K562 (cell line): ENCODE measurements around the gene ADAM19. TPM values are rescaled to one million over a fixed set of nuclear protein-coding genes. Genes with fewer than 3 reads are reported as not detected.

Experiments used
- ADNP ChIP-seq: fragments of 200-800 bp; sonication (Bioruptor generic); IDR thresholded peaks from 2 replicates; pipeline ENCODE4 v1.6.1; 2016; ENCODE audit warnings: missing genetic modification characterization, missing compliant biosample characterization
- E2F6 ChIP-seq, 2 experiments: IDR thresholded peaks; 2 replicates each; pipeline ENCODE4 v1.6.1; 2011; ENCODE audit warnings: borderline replicate concordance in 1 of 2, control low read depth in 1 of 2, low read depth in 1 of 2, low read length in 1 of 2, mild to moderate bottlenecking in 1 of 2, mixed read lengths in 1 of 2, moderate library complexity in 1 of 2; ENCODE audit not compliant: insufficient read depth in 1 of 2, insufficient read length in 1 of 2, poor library complexity in 1 of 2, severe bottlenecking in 1 of 2; ENCODE audit errors: extremely low read depth in 1 of 2
- FOXJ3 ChIP-seq: sonication (generic); formaldehyde crosslinking; IDR thresholded peaks from 2 replicates; pipeline ENCODE4 v1.4.0; 2020; ENCODE audit warnings: mild to moderate bottlenecking, missing genetic modification reagents
- HDAC1 ChIP-seq, 2 experiments: fragments of 450-650 bp; IDR thresholded peaks; 2 replicates each; pipeline ENCODE4 v1.6.1; 2016 to 2017; ENCODE audit warnings: inconsistent platforms in 1 of 2, mild to moderate bottlenecking in 1 of 2, moderate library complexity in 1 of 2
- HDAC8 ChIP-seq: fragments of 450-650 bp; IDR thresholded peaks from 2 replicates; pipeline ENCODE4 v1.6.1; 2016; ENCODE audit warnings: mild to moderate bottlenecking, missing genetic modification characterization, moderate library complexity, missing compliant biosample characterization
- MECOM ChIP-seq: fragments of 250-450 bp; sonication (Bioruptor Pico); IDR thresholded peaks from 2 replicates; pipeline ENCODE4 v1.8.0; 2022; ENCODE audit warnings: inconsistent platforms
- NBN ChIP-seq: fragments of 450-650 bp; IDR thresholded peaks from 2 replicates; pipeline ENCODE4 v1.6.1; 2016; ENCODE audit warnings: low read depth, mild to moderate bottlenecking
- NUFIP1 ChIP-seq: fragments of 450-650 bp; IDR thresholded peaks from 2 replicates; pipeline ENCODE4 v1.6.1; 2018; ENCODE audit not compliant: partially characterized antibody
- RNF2 ChIP-seq: sonication (generic); IDR thresholded peaks from 2 replicates; pipeline ENCODE4 v1.6.1; 2016
- RREB1 ChIP-seq: fragments of 250-450 bp; sonication (Bioruptor Pico); IDR thresholded peaks from 2 replicates; pipeline ENCODE4 v1.4.0; 2020
- SMAD1 ChIP-seq: fragments of 150-350 bp; IDR thresholded peaks from 2 replicates; pipeline ENCODE4 v1.6.1; 2014; ENCODE audit warnings: low read length, low read depth; ENCODE audit not compliant: partially characterized antibody
- ZC3H8 ChIP-seq: fragments of 450-650 bp; IDR thresholded peaks from 2 replicates; pipeline ENCODE4 v1.6.1; 2017
- ZNF639 ChIP-seq, 2 experiments: fragments of 200-800 bp in 1 of 2; sonication (Bioruptor generic) in 1 of 2; sonication (generic) in 1 of 2; formaldehyde crosslinking in 1 of 2; IDR thresholded peaks in 1 of 2; conservative IDR thresholded peaks in 1 of 2; 2 replicates each; pipeline versions ENCODE4 v1.5.0 to v1.6.1; 2016 to 2020; ENCODE audit warnings: missing compliant biosample characterization in 1 of 2, missing genetic modification characterization in 1 of 2, missing genetic modification reagents in 1 of 2
- polyA plus RNA-seq, 8 experiments: library from polyadenylated mRNA; depleted of rRNA in 4 of 8; stranded (reverse) in 5 of 8; unstranded in 3 of 8; fragments of >200 nt; fragmentation: Nextera tagmentation in 2 of 8; fragmentation: Illumina TruSeq in 1 of 8; extraction: Ambion mirVana in 2 of 8; extraction: Trizol in 1 of 8; gene quantifications; 2 replicates each; pipeline versions ENCODE4 v1.2.1 to v1.2.3, GENCODE V29; 2011 to 2014; ENCODE audit warnings: inconsistent platforms in 1 of 8, missing spikeins in 1 of 8
- total RNA-seq, 7 experiments: library from RNA; depleted of rRNA in 6 of 7; stranded (reverse); fragments of >200 nt in 6 of 7; fragmentation: Illumina TruSeq in 2 of 7; extraction: Trizol in 2 of 7; gene quantifications; 2 replicates each; pipeline versions ENCODE4 v1.2.1 to v1.2.3, GENCODE V29; 2011 to 2021; ENCODE audit warnings: low replicate concordance in 1 of 7

The ADAM19 gene
- total and polyA plus RNA-seq, 9 of the 15 experiments (the other 6 are each of a cell fraction or from before 2014, with no cell fraction given): 0.11 to 1.1 (median 0.43) TPM

- TF ChIP-seq ADNP (tag) (0 out of 2 replicates have a peak, but pooled peaks have one; percentile 53), HDAC1 (IDR thresholded peaks at IDR 0.05) (peak; percentile 35 to 46; a peak in 2 of 4 replicates), NBN (no peak), RNF2 (0 out of 2 replicates have a peak, but pooled peaks have one; percentile 35), MECOM (CRISPR knock-in tag) (no peak), ZC3H8 (no peak), E2F6 (IDR thresholded peaks at IDR 0.05; ENCODE audit: borderline replicate concordance in 1 of 2, extremely low read depth in 1 of 2, insufficient read depth in 1 of 2, insufficient read length in 1 of 2, low read depth in 1 of 2, low read length in 1 of 2, poor library complexity in 1 of 2, severe bottlenecking in 1 of 2) (no peak), FOXJ3 (no peak), SMAD1 (peak; percentile 46), HDAC8 (tag) (no peak), NUFIP1 (no peak), ZNF639 (CRISPR knock-in tag; conservative IDR thresholded peaks at IDR 0.05 in 1 of 2, IDR thresholded peaks at IDR 0.05 in 1 of 2) (no peak), RREB1 (CRISPR knock-in tag) (no peak)
These were observed 35.4 kb upstream of the ADAM19 start (continued) for GRCh38 chr5:157610990-157611389.
